ENCODE results near the gene CYP4F11.

- TF ChIP-seq SMC3 (conservative IDR thresholded peaks at IDR 0.05; ENCODE audit: poor library complexity) (no peak), RAD21 (conservative IDR thresholded peaks at IDR 0.05) (no peak), CTCF (IDR thresholded peaks at IDR 0.05; ENCODE audit: poor library complexity, severe bottlenecking) (no peak), POLR2AphosphoS5 (IDR thresholded peaks at IDR 0.05) (no peak), EZH2 (IDR thresholded peaks at IDR 0.05; ENCODE audit: borderline replicate concordance, insufficient read depth, low read length, poor library complexity, severe bottlenecking) (no peak), EP300 (conservative IDR thresholded peaks at IDR 0.05; ENCODE audit: poor library complexity, severe bottlenecking) (no peak)
- TF ChIP-seq, protein P1, sequence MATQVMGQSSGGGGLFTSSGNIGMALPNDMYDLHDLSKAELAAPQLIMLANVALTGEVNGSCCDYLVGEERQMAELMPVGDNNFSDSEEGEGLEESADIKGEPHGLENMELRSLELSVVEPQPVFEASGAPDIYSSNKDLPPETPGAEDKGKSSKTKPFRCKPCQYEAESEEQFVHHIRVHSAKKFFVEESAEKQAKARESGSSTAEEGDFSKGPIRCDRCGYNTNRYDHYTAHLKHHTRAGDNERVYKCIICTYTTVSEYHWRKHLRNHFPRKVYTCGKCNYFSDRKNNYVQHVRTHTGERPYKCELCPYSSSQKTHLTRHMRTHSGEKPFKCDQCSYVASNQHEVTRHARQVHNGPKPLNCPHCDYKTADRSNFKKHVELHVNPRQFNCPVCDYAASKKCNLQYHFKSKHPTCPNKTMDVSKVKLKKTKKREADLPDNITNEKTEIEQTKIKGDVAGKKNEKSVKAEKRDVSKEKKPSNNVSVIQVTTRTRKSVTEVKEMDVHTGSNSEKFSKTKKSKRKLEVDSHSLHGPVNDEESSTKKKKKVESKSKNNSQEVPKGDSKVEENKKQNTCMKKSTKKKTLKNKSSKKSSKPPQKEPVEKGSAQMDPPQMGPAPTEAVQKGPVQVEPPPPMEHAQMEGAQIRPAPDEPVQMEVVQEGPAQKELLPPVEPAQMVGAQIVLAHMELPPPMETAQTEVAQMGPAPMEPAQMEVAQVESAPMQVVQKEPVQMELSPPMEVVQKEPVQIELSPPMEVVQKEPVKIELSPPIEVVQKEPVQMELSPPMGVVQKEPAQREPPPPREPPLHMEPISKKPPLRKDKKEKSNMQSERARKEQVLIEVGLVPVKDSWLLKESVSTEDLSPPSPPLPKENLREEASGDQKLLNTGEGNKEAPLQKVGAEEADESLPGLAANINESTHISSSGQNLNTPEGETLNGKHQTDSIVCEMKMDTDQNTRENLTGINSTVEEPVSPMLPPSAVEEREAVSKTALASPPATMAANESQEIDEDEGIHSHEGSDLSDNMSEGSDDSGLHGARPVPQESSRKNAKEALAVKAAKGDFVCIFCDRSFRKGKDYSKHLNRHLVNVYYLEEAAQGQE (IDR thresholded peaks at IDR 0.05; ENCODE audit: borderline replicate concordance) = no peak
Observed at GRCh38 chr19:15923702-15924101, 10.6 kb downstream of the CYP4F11 start.

Data from neural cell (in vitro differentiated cells).